ENCODE results near the gene ATP6V1B1.

GRCh38 chr2:70985956-70986355 is 50.3 kb downstream of the ATP6V1B1 start:
- TF ChIP-seq, protein P1, sequence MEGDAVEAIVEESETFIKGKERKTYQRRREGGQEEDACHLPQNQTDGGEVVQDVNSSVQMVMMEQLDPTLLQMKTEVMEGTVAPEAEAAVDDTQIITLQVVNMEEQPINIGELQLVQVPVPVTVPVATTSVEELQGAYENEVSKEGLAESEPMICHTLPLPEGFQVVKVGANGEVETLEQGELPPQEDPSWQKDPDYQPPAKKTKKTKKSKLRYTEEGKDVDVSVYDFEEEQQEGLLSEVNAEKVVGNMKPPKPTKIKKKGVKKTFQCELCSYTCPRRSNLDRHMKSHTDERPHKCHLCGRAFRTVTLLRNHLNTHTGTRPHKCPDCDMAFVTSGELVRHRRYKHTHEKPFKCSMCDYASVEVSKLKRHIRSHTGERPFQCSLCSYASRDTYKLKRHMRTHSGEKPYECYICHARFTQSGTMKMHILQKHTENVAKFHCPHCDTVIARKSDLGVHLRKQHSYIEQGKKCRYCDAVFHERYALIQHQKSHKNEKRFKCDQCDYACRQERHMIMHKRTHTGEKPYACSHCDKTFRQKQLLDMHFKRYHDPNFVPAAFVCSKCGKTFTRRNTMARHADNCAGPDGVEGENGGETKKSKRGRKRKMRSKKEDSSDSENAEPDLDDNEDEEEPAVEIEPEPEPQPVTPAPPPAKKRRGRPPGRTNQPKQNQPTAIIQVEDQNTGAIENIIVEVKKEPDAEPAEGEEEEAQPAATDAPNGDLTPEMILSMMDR (IDR thresholded peaks at IDR 0.05; ENCODE audit: low read depth, low read length, poor library complexity, severe bottlenecking): no peak
- no peak for TF ChIP-seq EZH2phosphoT487 (IDR thresholded peaks at IDR 0.05; ENCODE audit: borderline replicate concordance, low read length)

Measured in DOHH2 (cell line).